HG02610 (cell line): ENCODE results near the gene SLC29A4.
"Not testable (repeated sequence)": the region's sequence is repeated elsewhere in the genome, so short reads cannot be mapped to it uniquely, and the experiment has no call there.

Experiments
- ATAC-seq: cut with Tn5 transposase; IDR thresholded peaks from one replicate; pipeline ENCODE4 v1.9.1; 2021; ENCODE audit warnings: mild to moderate bottlenecking, moderate library complexity; ENCODE audit not compliant: unreplicated experiment

SLC29A4 gene

DNA sequence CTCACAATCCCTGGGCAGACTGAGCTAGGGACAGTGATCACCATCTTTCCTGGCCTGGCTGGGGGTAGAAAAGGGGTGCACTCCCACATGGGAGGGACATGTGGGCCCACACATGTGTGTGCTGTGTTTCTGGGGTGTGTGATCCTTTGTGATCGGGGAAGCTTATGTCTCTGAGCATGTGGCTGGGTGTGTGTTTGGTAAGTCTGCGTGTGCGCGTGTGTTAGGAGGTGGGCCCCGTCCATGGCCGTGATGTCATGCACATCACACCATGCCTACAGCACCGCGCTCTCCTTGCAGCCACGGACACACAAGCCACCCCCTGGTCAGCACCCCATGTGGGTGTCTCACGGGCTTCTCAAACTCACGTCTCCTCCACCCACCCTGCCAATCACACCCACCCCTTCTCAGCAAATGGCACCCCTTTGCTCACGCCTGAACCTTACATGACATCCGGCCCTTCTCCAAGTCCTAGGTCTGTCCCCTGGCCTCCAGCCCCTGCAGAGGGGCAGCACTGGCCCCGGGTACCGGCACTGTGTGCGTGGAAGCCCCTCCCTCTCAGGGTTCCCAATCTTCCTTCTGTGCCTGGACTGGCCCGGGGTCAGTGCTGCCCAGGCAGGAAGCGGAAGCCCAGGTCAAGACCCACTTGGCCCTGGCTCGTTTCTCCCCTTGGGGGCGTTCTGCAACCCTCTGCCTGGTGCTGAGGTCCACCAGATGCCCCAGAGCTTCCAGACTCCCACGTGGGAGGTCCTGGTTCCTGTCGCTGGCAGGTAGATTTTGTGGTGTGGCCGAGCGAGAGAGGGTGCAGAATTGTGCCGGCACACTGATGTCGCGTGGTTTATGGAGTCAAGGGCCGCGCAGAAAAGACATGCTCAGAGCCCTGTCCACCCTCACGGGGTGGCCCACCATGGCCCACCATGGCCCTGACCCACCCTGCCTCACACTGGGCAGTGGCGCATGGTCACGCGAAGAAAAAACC is 12.6 kb downstream of the SLC29A4 start:
- ATAC-seq = no peak

- no peak for ATAC-seq
Observed at GRCh38 chr7:5296015-5296610, 13.4 kb downstream of the SLC29A4 start.

DNA sequence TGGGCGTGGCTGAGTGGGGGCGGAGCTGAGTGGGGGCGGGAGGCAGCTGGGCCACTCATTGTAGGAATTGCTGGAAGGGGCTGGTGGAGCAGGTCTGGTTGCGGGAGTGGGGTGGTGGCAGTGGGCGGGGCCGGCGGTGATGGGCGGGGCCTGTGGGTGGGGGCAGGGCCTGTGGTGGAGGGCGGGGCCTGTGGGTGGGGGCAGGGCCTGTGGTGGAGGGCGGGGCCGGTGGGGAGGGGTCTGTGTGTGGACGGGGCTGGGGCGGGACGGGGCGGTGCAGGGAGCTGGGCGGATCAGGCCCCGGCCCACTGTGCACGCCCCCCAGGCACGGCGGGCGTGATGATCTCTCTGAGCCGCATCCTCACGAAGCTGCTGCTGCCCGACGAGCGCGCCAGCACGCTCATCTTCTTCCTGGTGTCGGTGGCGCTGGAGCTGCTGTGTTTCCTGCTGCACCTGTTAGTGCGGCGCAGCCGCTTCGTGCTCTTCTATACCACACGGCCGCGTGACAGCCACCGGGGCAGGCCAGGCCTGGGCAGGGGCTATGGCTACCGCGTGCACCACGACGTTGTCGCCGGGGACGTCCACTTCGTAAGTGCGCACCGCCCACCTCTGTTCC is 14.0 kb downstream of the SLC29A4 start:
- ATAC-seq = no peak

DNA sequence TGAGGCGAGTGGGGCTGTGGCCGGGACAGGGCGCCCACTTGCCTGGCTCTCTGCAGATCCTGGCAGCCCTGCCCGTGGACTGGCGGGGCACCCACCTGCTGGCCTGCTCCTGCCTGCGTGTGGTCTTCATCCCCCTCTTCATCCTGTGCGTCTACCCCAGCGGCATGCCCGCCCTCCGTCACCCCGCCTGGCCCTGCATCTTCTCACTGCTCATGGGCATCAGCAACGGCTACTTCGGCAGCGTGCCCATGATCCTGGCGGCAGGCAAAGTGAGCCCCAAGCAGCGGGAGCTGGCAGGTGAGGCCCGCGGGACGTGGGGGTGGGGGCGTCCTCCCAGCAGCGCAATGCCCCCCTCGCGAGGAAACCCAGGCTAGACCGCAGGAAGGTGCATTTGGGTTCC is 17.6 kb downstream of the SLC29A4 start:
- ATAC-seq = no peak

DNA sequence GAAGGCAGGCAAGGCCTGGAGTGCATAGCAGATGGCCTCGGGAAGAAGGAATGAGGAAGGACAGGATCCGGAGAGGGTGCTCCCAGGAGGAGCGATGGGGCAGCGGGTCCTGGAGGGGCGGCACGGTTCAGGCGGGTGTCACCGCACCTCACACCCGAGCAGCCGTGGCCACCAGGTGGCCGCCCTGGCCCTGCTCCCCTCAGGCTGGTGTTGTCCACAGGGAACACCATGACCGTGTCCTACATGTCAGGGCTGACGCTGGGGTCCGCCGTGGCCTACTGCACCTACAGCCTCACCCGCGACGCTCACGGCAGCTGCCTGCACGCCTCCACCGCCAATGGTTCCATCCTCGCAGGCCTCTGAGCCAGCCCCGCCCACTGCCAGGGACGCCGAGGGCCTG is 19.8 kb downstream of the SLC29A4 start:
- no peak for ATAC-seq

DNA sequence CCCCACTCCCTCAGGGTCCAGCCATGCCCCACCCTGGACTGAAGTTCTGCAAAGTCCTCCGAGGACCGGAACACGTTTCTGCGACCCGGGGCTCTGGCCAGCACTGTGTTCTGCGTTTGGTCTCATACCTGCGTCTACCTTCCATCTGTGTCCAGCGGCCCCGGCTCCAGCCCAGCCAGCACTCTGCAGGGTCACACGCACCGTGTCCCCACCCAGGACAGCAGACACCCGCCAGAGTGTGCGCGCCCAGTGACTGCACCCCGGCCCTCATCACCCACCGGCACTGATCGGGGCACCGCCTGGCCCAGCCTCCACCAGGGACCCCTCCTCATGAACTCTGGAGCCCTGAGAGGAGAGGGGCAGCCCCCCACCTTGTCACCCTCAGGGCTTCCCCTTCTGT is 20.3 kb downstream of the SLC29A4 start:
- no peak for ATAC-seq

GRCh38 chr7:5303591-5304505 is 21.1 kb downstream of the SLC29A4 start:
- ATAC-seq = no peak

DNA sequence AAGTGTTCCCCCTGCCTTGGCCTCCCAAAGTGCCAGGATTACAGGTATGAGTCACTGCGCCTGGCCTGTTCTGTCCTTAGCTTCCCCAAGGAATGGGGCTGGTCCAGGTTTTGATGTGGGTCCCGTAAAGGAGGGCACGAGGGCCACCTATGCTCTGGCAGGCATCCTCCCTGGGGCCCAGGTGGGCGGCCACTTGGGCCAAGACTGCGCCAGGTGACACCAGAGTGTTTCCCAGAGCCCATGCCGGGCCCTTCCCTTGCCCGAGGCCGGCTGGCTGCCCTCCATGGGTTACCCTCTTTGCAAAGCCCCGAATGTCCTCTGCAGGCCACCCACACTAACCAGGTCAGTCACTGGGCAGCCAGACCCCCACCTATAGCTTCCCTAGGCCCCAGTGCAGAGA is 22.3 kb downstream of the SLC29A4 start:
- not testable (repeated sequence) for ATAC-seq

GRCh38 chr7:5307221-5308142 is 24.7 kb downstream of the SLC29A4 start:
- ATAC-seq = not testable (repeated sequence)

- ATAC-seq = no peak
Observed at GRCh38 chr7:5309146-5309545, 26.4 kb downstream of the SLC29A4 start.

DNA sequence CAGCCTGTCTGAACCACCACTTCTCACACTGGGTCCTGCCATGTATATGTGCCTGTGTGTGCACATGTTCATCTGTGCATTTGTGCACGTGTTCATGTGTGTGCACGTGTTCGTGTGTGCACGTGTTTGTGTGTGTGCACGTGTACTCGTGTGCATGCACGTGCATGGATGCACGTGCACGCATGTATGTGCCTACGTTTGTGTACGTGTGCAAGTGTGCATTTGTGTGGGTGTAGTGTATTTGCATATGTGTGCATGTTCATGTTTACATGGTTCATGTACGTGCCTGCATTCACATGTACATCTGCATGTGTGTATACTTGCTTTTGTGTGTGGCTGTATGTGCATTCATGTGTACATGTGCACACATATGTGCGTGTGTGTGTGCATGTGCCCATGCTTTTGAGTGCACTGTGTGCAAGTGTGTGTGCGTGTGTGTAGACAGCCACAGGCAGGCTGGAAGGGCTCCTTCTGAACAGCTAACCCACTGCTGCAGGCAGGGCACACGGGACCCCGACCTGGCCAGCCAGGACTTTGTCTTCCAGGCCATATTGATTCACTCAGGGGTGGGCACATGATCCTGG is 28.2 kb downstream of the SLC29A4 start:
- no peak for ATAC-seq

DNA sequence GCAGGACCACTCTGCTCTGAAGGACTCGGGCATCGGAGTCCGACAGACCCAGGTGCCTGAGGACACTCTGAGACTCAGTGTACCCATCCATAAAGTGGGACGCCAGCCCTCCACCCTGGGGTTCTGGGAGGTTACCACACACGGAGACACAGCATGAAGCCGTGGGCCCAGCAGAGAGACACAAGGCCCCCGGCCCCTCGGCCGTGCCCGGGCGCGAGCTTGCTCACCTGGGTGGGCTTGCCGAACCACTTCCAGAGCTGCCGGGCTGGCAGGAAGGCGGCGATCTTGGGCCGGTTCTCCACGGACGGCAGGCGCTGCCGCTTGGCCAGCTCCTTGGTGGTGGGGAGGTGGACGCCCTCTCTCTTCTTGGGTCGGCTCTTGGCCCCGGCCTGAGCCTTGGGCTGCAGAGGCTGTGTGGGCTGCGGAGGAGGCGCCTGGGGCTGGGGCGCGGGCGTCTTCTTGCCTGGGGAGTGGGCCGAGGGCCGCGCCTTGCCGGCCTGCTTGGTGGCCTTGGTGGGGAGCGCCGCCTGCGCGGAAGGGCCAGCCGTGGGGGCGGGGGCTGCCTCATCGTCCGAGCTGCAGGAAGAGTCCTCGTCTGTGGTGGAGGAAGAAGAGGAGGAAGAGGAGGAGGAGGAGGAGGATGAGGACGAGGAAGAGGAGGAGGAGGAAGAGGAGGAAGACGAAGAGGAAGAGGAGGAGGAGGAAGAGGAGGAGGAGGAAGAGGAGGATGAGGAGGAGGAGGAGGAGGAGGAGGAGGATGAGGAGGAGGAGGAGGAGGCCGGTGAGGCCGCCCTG is 29.7 kb downstream of the SLC29A4 start:
- not testable (repeated sequence) for ATAC-seq

DNA sequence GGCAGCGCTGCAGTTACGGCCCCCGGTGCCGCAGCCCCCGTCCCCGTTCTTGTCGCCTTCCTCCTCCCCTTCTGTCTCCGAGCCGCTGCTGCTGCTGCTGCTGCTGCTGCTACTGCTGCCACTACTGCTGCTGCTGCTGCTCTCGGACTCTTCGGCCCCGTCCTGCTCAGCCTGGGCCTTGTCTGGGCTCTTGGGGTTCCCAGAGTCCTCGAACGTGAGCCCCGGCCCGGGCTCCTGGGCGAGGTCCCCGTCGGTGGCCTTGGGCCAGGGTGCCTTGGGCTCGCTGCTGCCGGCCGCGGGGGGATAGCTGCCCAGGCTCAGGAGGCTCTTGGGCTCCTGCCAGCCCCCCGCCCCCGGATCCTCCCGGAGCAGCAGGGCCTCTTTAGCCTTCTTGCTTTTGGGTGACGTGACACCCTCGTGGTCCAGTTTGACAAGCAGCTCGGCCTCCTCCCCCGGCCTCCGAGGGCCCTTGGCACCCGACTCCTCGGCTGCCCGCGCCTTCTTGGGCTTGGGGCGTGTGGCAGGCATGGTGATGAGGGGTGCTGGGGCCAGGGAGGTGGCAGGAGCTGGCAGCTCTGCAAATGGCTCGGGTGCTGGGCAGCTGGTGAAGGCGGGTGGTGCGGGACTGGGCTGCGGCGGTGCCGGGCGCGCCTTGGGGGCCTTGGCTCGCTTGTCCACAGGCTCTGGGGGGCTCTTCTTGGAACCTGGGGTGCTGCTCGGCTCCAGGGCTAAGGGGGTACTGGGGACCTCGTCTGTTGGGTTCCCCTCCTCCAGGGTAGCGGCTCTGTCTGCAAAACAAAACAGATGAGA is 30.5 kb downstream of the SLC29A4 start:
- ATAC-seq = not testable (repeated sequence)

DNA sequence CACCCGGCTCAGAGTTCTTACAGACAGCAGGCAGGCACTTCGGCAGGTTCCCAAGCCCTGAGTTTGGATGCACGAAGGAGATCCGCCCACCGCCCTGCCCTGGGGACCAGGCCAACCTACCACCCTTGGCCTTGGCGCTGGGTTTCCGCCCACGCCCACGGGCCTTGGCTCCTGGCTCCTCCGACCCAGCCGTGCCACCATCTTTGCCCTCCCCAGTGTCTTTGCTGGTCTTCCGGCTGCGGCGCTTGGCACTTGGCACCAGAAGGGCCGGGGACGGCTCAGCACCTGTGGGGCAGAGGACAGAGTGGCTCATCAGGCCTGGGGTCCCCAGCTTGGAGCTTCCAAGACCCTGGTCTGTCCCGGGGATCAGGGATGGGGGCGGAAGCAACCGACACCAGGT is 32.1 kb downstream of the SLC29A4 start:
- no peak for ATAC-seq

DNA sequence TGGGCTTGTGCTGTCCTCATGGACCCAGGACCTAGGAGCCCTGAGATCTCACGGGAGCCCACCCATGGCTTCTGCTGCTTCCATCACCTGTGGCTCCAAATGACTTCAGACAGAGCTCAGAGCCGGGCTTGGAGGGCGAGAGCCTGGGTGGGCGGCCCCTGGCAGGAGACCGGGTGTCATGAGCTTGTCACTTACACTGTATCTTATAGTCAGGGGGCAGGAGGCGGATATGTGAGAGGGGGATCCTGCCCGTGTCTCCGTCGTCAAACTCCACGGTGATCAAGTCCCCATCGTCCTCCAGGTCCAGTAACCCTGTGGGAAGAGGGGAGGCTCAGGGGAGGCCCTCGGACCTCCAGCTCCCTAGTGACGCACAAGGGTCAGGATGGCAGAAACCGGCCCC is 33.0 kb downstream of the SLC29A4 start:
- no peak for ATAC-seq

- ATAC-seq = not testable (repeated sequence)
Observed at GRCh38 chr7:5318613-5319012, 35.9 kb downstream of the SLC29A4 start.

DNA sequence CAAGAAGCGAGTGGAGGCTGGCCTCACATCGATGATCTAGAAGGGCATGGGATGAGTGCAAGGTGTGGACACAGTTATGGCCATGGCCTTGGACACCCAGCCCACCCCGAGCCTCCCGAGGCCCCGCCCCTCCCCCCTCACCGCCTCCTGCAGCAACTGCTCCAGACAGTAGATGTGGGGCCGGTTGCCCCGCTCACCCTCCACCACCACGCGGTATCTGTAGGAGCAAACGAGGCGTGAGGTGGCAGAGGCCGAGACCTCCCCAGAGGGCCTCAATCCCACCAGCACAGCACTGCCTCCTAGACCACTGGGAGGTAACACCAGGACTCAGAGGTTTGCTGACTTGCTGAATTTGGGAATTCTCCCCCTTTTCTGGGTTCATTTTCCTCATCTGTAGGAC is 37.6 kb downstream of the SLC29A4 start:
- no peak for ATAC-seq
